Lower leg skin (tissue), 3 donors: Measurements from ENCODE around the gene WIPF1.

Source experiments
- CTCF ChIP-seq, 3 donors: fragments of 450-650 bp; IDR thresholded peaks; one replicate each; pipeline ENCODE4 v1.5.1; 2016; ENCODE audit warnings: antibody characterized with exemption in 3 of 3, mild to moderate bottlenecking in 3 of 3, moderate library complexity in 2 of 3
- POLR2A ChIP-seq, 2 donors: fragments of 450-650 bp; IDR thresholded peaks; one replicate each; pipeline ENCODE4 v1.6.1; 2016 to 2017; ENCODE audit warnings: antibody characterized with exemption in 2 of 2, mild to moderate bottlenecking in 1 of 2, moderate library complexity in 1 of 2

- no peak for TF ChIP-seq CTCF (IDR thresholded peaks at IDR 0.05)
- no peak for TF ChIP-seq POLR2A (IDR thresholded peaks at IDR 0.05)
Measured at GRCh38 chr2:174512345-174512744, 85.3 kb downstream of the WIPF1 start.
